HepG2 (cell line): ENCODE measurements around the gene CBFA2T2. TPM values are rescaled to one million over a fixed set of nuclear protein-coding genes. Genes with fewer than 3 reads are reported as not detected.
A peak's percentile ranks its signal among the peaks of the same experiment; 100 is the strongest.

ENCODE experiments used
- ARID3A ChIP-seq: IDR thresholded peaks from 2 replicates; pipeline ENCODE4 v1.6.1; 2012; ENCODE audit warnings: low read depth, low read length, improper control_type of control experiment
- ATF5 ChIP-seq: sonication (generic); formaldehyde crosslinking; IDR thresholded peaks from 2 replicates; pipeline ENCODE4 v1.4.0; 2020; ENCODE audit warnings: mild to moderate bottlenecking, low read depth, missing genetic modification reagents
- CREB3 ChIP-seq: sonication (generic); formaldehyde crosslinking; IDR thresholded peaks from 2 replicates; pipeline ENCODE4 v1.5.0; 2020; ENCODE audit warnings: missing genetic modification reagents
- ETV6 ChIP-seq: sonication (generic); formaldehyde crosslinking; conservative IDR thresholded peaks from 2 replicates; pipeline ENCODE4 v1.4.0; 2020; ENCODE audit warnings: missing genetic modification reagents
- FOXK1 ChIP-seq: sonication (generic); formaldehyde crosslinking; IDR thresholded peaks from 2 replicates; pipeline ENCODE4 v1.4.0; 2020; ENCODE audit warnings: low read depth, missing genetic modification reagents, borderline replicate concordance
- HMG20A ChIP-seq: IDR thresholded peaks from 2 replicates; pipeline ENCODE4 v1.6.1; 2016; ENCODE audit warnings: borderline replicate concordance
- HNF4G ChIP-seq, 2 experiments: sonication (generic) in 1 of 2; formaldehyde crosslinking in 1 of 2; IDR thresholded peaks; 2 replicates each; pipeline versions ENCODE4 v1.4.0 to v1.6.1; 2011 to 2020; ENCODE audit warnings: borderline replicate concordance in 2 of 2, low read depth in 2 of 2, mild to moderate bottlenecking in 2 of 2, low read length in 1 of 2, missing genetic modification reagents in 1 of 2, moderate library complexity in 1 of 2
- HNRNPUL1 ChIP-seq: fragments of 200-400 bp; formaldehyde crosslinking; IDR thresholded peaks from 2 replicates; pipeline ENCODE4 v1.6.1; 2017; ENCODE audit warnings: low read depth, mild to moderate bottlenecking, low read length, moderate library complexity
- KAT2B ChIP-seq: fragments of 150-350 bp; IDR thresholded peaks from 2 replicates; pipeline ENCODE4 v1.6.1; 2014; ENCODE audit warnings: low read depth, low read length, borderline replicate concordance
- MEIS1 ChIP-seq: sonication (generic); formaldehyde crosslinking; IDR thresholded peaks from 2 replicates; pipeline ENCODE4 v1.9.0; 2021; ENCODE audit warnings: mild to moderate bottlenecking, missing genetic modification reagents, moderate library complexity, borderline replicate concordance
- POGK ChIP-seq: sonication (generic); formaldehyde crosslinking; conservative IDR thresholded peaks from 2 replicates; pipeline ENCODE4 v1.8.0; 2022; ENCODE audit warnings: mild to moderate bottlenecking, moderate library complexity, missing genetic modification reagents
- TOPORS ChIP-seq: sonication (generic); formaldehyde crosslinking; IDR thresholded peaks from 2 replicates; pipeline ENCODE4 v1.8.0; 2023; ENCODE audit warnings: mild to moderate bottlenecking, missing genetic modification reagents
- ZNF263 ChIP-seq: sonication (generic); formaldehyde crosslinking; IDR thresholded peaks from 2 replicates; pipeline ENCODE4 v1.4.0; 2020; ENCODE audit warnings: missing genetic modification reagents
- polyA plus RNA-seq, 8 experiments: library from polyadenylated mRNA; depleted of rRNA in 3 of 8; stranded (reverse) in 7 of 8; unstranded in 1 of 8; fragments of >200 nt; fragmentation: Illumina TruSeq in 4 of 8; extraction: Trizol in 4 of 8; gene quantifications; 2 replicates each; pipeline versions ENCODE4 v1.2.1 to v1.2.3, GENCODE V29; 2011 to 2016; ENCODE audit warnings: low read depth in 4 of 8, missing spikeins in 1 of 8, mixed read lengths in 1 of 8; ENCODE audit not compliant: insufficient read depth in 1 of 8
- total RNA-seq, 5 experiments: library from RNA; depleted of rRNA; stranded (reverse); fragments of >200 nt; fragmentation: Illumina TruSeq; extraction: Trizol; gene quantifications; 2 replicates each; pipeline ENCODE4 v1.2.3, GENCODE V29; 2016; ENCODE audit warnings: low read depth in 1 of 5
- TF ChIP-seq, protein P1 (sequence below): sonication (generic); formaldehyde crosslinking; IDR thresholded peaks from 2 replicates; pipeline ENCODE4 v1.4.0; 2020; ENCODE audit warnings: missing genetic modification reagents
- TF ChIP-seq, protein P2 (sequence below): sonication (generic); formaldehyde crosslinking; conservative IDR thresholded peaks from 2 replicates; pipeline ENCODE4 v1.4.0; 2020; ENCODE audit warnings: mild to moderate bottlenecking, missing genetic modification reagents, moderate library complexity

CBFA2T2 gene
- total and polyA plus RNA-seq, 2 of the 13 experiments (the other 11 are each of a cell fraction or from before 2014, with no cell fraction given): 6.3 to 21.2 TPM

- TF ChIP-seq POGK (no peak), ETV6 (CRISPR knock-in tag) (no peak), ARID3A (0 out of 2 replicates have a peak, but pooled peaks have one; percentile 19), MEIS1 (CRISPR knock-in tag) (no peak), HNF4G (IDR thresholded peaks at IDR 0.05; ENCODE audit: borderline replicate concordance, low read depth, low read length) (peak; percentile 65), HNF4G (CRISPR knock-in tag; IDR thresholded peaks at IDR 0.05; ENCODE audit: borderline replicate concordance, low read depth) (no peak), FOXK1 (CRISPR knock-in tag) (no peak), HMG20A (CRISPR knock-in tag) (peak; percentile 60; the same call in 1 of the 2 replicates), CREB3 (no peak), TOPORS (CRISPR knock-in tag) (no peak), ATF5 (CRISPR knock-in tag) (no peak), ZNF263 (no peak), KAT2B (no peak), HNRNPUL1 (no peak)
- TF ChIP-seq, protein P1, sequence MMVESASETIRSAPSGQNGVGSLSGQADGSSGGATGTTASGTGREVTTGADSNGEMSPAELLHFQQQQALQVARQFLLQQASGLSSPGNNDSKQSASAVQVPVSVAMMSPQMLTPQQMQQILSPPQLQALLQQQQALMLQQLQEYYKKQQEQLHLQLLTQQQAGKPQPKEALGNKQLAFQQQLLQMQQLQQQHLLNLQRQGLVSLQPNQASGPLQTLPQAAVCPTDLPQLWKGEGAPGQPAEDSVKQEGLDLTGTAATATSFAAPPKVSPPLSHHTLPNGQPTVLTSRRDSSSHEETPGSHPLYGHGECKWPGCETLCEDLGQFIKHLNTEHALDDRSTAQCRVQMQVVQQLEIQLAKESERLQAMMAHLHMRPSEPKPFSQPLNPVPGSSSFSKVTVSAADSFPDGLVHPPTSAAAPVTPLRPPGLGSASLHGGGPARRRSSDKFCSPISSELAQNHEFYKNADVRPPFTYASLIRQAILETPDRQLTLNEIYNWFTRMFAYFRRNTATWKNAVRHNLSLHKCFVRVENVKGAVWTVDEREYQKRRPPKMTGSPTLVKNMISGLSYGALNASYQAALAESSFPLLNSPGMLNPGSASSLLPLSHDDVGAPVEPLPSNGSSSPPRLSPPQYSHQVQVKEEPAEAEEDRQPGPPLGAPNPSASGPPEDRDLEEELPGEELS (CRISPR knock-in tag): peak; percentile 45; the same call in 1 of the 2 replicates
- TF ChIP-seq, protein P2, sequence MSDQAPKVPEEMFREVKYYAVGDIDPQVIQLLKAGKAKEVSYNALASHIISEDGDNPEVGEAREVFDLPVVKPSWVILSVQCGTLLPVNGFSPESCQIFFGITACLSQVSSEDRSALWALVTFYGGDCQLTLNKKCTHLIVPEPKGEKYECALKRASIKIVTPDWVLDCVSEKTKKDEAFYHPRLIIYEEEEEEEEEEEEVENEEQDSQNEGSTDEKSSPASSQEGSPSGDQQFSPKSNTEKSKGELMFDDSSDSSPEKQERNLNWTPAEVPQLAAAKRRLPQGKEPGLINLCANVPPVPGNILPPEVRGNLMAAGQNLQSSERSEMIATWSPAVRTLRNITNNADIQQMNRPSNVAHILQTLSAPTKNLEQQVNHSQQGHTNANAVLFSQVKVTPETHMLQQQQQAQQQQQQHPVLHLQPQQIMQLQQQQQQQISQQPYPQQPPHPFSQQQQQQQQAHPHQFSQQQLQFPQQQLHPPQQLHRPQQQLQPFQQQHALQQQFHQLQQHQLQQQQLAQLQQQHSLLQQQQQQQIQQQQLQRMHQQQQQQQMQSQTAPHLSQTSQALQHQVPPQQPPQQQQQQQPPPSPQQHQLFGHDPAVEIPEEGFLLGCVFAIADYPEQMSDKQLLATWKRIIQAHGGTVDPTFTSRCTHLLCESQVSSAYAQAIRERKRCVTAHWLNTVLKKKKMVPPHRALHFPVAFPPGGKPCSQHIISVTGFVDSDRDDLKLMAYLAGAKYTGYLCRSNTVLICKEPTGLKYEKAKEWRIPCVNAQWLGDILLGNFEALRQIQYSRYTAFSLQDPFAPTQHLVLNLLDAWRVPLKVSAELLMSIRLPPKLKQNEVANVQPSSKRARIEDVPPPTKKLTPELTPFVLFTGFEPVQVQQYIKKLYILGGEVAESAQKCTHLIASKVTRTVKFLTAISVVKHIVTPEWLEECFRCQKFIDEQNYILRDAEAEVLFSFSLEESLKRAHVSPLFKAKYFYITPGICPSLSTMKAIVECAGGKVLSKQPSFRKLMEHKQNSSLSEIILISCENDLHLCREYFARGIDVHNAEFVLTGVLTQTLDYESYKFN (CRISPR knock-in tag): peak; percentile 68
These were observed 65.9 kb downstream of the CBFA2T2 start (continued) for GRCh38 chr20:33555755-33556154.
